ENCODE results near the gene LTBP4. TPM values are rescaled to one million over a fixed set of nuclear protein-coding genes. Genes with fewer than 3 reads are reported as not detected.

The LTBP4 gene
- total RNA-seq, 1 donor from 2014 or later: 35.0 TPM

Other genes with a start within 250 kb of the LTBP4 start
- gene HIPK4, start 211.2 kb upstream of the LTBP4 start, total RNA-seq: 0.05 TPM in 1 of 2 replicates, not detected in the other
- 1.3 and 2.4 TPM in 2 replicates for gene PRX, start 188.0 kb upstream of the LTBP4 start, total RNA-seq
- gene SERTAD1, start 175.4 kb upstream of the LTBP4 start, total RNA-seq: 13.2 and 17.3 TPM in 2 replicates
- gene SERTAD3, start 157.0 kb upstream of the LTBP4 start, total RNA-seq: 15.8 and 18.8 TPM in 2 replicates
- gene BLVRB, start 135.6 kb upstream of the LTBP4 start, total RNA-seq: 70.8 and 92.6 TPM in 2 replicates
- gene SPTBN4, start 134.4 kb upstream of the LTBP4 start, total RNA-seq: 1.4 TPM in 1 of 2 replicates, not detected in the other
- gene SHKBP1, start 24.5 kb upstream of the LTBP4 start, total RNA-seq: 91.0 and 91.4 TPM in 2 replicates
- 31.5 and 48.4 TPM in 2 replicates for gene NUMBL, start 89.3 kb downstream of the LTBP4 start, total RNA-seq
- 10.2 and 16.1 TPM in 2 replicates for gene COQ8B, start 115.5 kb downstream of the LTBP4 start, total RNA-seq
- 22.5 and 24.9 TPM in 2 replicates for gene ITPKC, start 115.7 kb downstream of the LTBP4 start, total RNA-seq
- 5.7 and 6.7 TPM in 2 replicates for gene ACTMAP, start 149.1 kb downstream of the LTBP4 start, total RNA-seq
- 64.5 and 85.2 TPM in 2 replicates for gene SNRPA, start 149.8 kb downstream of the LTBP4 start, total RNA-seq
- not detected in 2 replicates for gene MIA, start 174.2 kb downstream of the LTBP4 start, total RNA-seq
- 39.1 and 40.1 TPM in 2 replicates for gene RAB4B, start 176.9 kb downstream of the LTBP4 start, total RNA-seq
- 93.6 and 120 TPM in 2 replicates for gene EGLN2, start 197.8 kb downstream of the LTBP4 start, total RNA-seq
- not detected in 2 replicates for gene CYP2A6, start 249.1 kb downstream of the LTBP4 start, total RNA-seq

Measured in glomerular endothelial cell (primary cell).